Hepatocyte (in vitro differentiated cells): ENCODE data around the gene ABCA9. TPM values are rescaled to one million over a fixed set of nuclear protein-coding genes. Genes with fewer than 3 reads are reported as not detected.

Experiments used
- DNase-seq: peaks from one replicate; pipeline ENCODE4 v3.0.0-alpha.2; 2016; ENCODE audit warnings: low spot score
- H2AFZ ChIP-seq: fragments of 200-600 bp; sonication (generic); 2 replicates; pipeline ENCODE4 v1.6.0; 2016; ENCODE audit warnings: antibody characterized with exemption, mild to moderate bottlenecking
- H3K27ac ChIP-seq: fragments of 200-600 bp; sonication (generic); 2 replicates; pipeline ENCODE4 v1.5.1; 2016; ENCODE audit warnings: mild to moderate bottlenecking
- H3K27me3 ChIP-seq: fragments of 200-600 bp; sonication (generic); 2 replicates; pipeline ENCODE4 v1.6.1; 2016
- H3K36me3 ChIP-seq: fragments of 200-600 bp; sonication (generic); replicated peaks from 2 replicates; pipeline ENCODE4 v1.5.1; 2016; ENCODE audit warnings: low read depth; ENCODE audit not compliant: insufficient read depth
- H3K4me1 ChIP-seq: fragments of 200-600 bp; sonication (generic); 2 replicates; pipeline ENCODE4 v1.5.1; 2016; ENCODE audit warnings: mild to moderate bottlenecking, moderate library complexity; ENCODE audit not compliant: insufficient read depth
- H3K4me2 ChIP-seq: fragments of 200-600 bp; sonication (generic); 2 replicates; pipeline ENCODE4 v1.6.0; 2016
- H3K4me3 ChIP-seq: fragments of 200-600 bp; sonication (generic); 2 replicates; pipeline ENCODE4 v1.5.1; 2016; ENCODE audit warnings: mild to moderate bottlenecking
- H3K79me2 ChIP-seq: fragments of 200-600 bp; sonication (generic); 2 replicates; pipeline ENCODE4 v1.6.0; 2017; ENCODE audit warnings: mild to moderate bottlenecking
- H3K9me2 ChIP-seq: fragments of 200-600 bp; sonication (generic); replicated peaks from 2 replicates; pipeline ENCODE4 v1.6.0; 2017; ENCODE audit warnings: mild to moderate bottlenecking; ENCODE audit not compliant: insufficient read depth
- H3K9me3 ChIP-seq: fragments of 200-600 bp; sonication (generic); 2 replicates; pipeline ENCODE4 v1.5.1; 2016; ENCODE audit warnings: low read depth, mild to moderate bottlenecking
- H4K20me1 ChIP-seq: fragments of 200-600 bp; sonication (generic); 2 replicates; pipeline ENCODE4 v1.6.0; 2016; ENCODE audit warnings: mild to moderate bottlenecking; ENCODE audit not compliant: insufficient read depth, poor library complexity, severe bottlenecking
- EZH2 ChIP-seq: fragments of 200-600 bp; sonication (generic); IDR thresholded peaks from 2 replicates; pipeline ENCODE4 v1.6.1; 2016; ENCODE audit warnings: antibody characterized with exemption, mild to moderate bottlenecking, borderline replicate concordance
- EZH2phosphoT487 ChIP-seq: fragments of 200-600 bp; sonication (generic); IDR thresholded peaks from one replicate; pipeline ENCODE4 v1.6.1; 2018; ENCODE audit warnings: antibody characterized with exemption, mild to moderate bottlenecking, low read depth, moderate library complexity; ENCODE audit not compliant: unreplicated experiment, severe bottlenecking
- WGBS: methylation state at CpG from one replicate; pipeline ENCODE4 v1.1.6; 2016; ENCODE audit warnings: low lambda C conversion rate; ENCODE audit errors: missing lambda C conversion rate; 5-methylcytosine and 5-hydroxymethylcytosine counted together
- polyA plus RNA-seq: library from polyadenylated mRNA; unstranded; fragments of >200 nt; fragmentation: Nextera tagmentation; extraction: Ambion mirVana; gene quantifications from 2 replicates; pipeline ENCODE4 v1.2.1, GENCODE V29; 2016
- total RNA-seq: library from RNA; depleted of rRNA; stranded (reverse); fragments of >200 nt; gene quantifications from 2 replicates; pipeline ENCODE4 v1.2.3, GENCODE V29; 2014
- TF ChIP-seq, protein P1 (sequence below): fragments of 200-600 bp; sonication (generic); IDR thresholded peaks from 2 replicates; pipeline ENCODE4 v1.5.1; 2016; ENCODE audit warnings: antibody characterized with exemption, mild to moderate bottlenecking; ENCODE audit not compliant: poor library complexity

ABCA9 gene
- total and polyA plus RNA-seq, 2 experiments from 2014 or later: 0.34 to 0.60 TPM

DNA sequence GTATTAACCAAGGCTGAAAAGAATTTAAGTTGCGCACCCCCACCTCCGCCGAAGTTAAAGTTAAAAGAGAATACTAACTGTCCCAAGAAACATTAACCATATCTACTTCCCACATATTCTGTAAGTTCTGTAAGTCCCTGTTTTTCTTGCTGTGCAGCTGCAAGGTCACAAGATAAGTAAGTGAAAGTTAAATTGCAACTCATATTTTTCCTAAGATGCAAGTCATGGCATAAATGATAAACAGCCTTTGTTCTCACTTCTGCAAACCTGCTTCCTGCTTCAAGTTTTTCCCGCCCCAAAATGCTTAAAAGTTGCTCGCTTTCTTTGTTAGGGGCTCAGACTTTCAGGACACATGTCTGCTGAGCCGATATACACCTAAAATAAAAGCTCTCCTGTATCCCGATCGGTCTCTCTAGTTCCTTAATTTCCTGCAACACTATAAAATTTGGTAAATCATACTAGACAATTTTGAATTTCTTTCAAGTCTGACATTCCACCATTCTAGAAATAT lies 32.6 kb upstream of the ABCA9 start:
- Histone ChIP-seq H3K4me3 (no peak overlapping the region), H3K9me3 (no peaks in the 10 kb centered on the region)

DNA sequence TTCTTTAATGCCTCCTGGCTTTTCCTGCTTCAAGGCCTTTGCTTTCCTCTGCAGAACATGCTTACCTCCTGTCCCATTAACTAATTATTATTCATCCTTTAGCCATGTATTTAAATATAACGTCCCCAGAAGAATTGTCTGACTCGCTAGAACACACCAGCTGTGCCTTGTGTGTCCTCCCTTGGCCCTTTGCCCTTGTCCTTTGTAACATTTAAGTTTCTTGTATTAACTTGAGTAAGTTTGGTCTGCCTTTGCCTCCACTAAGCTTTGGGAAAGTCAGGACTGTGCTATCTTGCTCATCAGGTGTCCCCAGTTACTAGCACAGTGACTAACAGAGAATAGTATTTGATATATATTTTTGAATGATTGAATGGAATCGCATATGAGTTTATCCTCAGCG lies 29.6 kb upstream of the ABCA9 start:
- Histone ChIP-seq H3K9me3 (no peaks in the 10 kb centered on the region), H3K27me3 (no peaks in the 10 kb centered on the region), H2AFZ (no peak overlapping the region), H3K27ac (no peak overlapping the region), H3K79me2 (no peaks in the 10 kb centered on the region), H3K4me1 (peaks cover 5% of the 10 kb centered on the region), H3K4me3 (no peak overlapping the region), H4K20me1 (no peaks in the 10 kb centered on the region), H3K9me2 (no peaks in the 10 kb centered on the region), H3K36me3 (no peaks in the 10 kb centered on the region), H3K4me2 (no peak overlapping the region)
- WGBS: 91% methylated on average over 4 of the region's 4 CpGs
- no peak for TF ChIP-seq EZH2phosphoT487
- DNase-seq: no peak

More for the DNA sequence above, 32.6 kb upstream of the ABCA9 start:
- Histone ChIP-seq H3K79me2 (no peaks in the 10 kb centered on the region), H3K27ac (no peak overlapping the region), H2AFZ (no peak overlapping the region), H3K36me3 (no peaks in the 10 kb centered on the region), H3K27me3 (no peaks in the 10 kb centered on the region), H3K4me2 (peak overlapping the region; percentile 17), H3K4me1 (peaks cover 5% of the 10 kb centered on the region), H3K9me2 (no peaks in the 10 kb centered on the region), H4K20me1 (no peaks in the 10 kb centered on the region)
- WGBS: 80% methylated on average over 8 of the region's 8 CpGs
- TF ChIP-seq, protein P1, sequence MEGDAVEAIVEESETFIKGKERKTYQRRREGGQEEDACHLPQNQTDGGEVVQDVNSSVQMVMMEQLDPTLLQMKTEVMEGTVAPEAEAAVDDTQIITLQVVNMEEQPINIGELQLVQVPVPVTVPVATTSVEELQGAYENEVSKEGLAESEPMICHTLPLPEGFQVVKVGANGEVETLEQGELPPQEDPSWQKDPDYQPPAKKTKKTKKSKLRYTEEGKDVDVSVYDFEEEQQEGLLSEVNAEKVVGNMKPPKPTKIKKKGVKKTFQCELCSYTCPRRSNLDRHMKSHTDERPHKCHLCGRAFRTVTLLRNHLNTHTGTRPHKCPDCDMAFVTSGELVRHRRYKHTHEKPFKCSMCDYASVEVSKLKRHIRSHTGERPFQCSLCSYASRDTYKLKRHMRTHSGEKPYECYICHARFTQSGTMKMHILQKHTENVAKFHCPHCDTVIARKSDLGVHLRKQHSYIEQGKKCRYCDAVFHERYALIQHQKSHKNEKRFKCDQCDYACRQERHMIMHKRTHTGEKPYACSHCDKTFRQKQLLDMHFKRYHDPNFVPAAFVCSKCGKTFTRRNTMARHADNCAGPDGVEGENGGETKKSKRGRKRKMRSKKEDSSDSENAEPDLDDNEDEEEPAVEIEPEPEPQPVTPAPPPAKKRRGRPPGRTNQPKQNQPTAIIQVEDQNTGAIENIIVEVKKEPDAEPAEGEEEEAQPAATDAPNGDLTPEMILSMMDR: no peak
- TF ChIP-seq EZH2 (no peak), EZH2phosphoT487 (no peak)
- no peak for DNase-seq

DNA sequence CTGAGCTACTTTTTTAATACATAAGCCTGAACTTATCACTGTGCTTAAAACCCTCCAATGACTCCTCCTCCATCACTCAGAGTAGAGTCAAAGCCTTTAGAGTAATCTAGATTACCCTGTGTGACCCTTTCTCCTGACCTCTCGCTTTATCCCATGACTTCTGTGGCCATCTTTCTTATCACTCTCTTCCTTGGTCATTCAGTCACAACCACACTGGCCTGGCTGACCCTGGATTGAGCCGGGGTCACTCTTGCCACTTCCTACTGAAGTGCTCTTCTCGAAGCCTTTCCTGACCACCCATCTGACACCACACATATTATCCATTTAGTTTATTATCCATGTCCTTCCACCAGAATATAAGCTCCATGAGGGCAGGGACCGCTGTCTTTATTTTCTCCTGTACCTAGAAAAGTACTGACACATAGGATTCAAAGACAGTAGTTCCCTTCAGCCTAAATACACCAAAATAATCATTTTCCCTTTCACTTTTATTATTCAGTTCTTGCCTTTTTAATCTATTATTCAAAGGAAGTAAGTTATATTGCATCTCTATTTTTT lies 28.0 kb upstream of the ABCA9 start:
- 88% methylated on average over 4 of the region's 4 CpGs for WGBS
- Histone ChIP-seq H3K4me2 (no peak overlapping the region), H3K9me2 (no peaks in the 10 kb centered on the region), H3K27ac (no peak overlapping the region), H2AFZ (no peak overlapping the region), H4K20me1 (no peaks in the 10 kb centered on the region), H3K79me2 (no peaks in the 10 kb centered on the region), H3K9me3 (no peaks in the 10 kb centered on the region), H3K4me3 (no peak overlapping the region), H3K27me3 (no peaks in the 10 kb centered on the region), H3K4me1 (peaks cover 5% of the 10 kb centered on the region), H3K36me3 (no peaks in the 10 kb centered on the region)
- TF ChIP-seq EZH2 (no peak), EZH2phosphoT487 (no peak)
- TF ChIP-seq, protein P1: no peak
- no peak for DNase-seq

DNA sequence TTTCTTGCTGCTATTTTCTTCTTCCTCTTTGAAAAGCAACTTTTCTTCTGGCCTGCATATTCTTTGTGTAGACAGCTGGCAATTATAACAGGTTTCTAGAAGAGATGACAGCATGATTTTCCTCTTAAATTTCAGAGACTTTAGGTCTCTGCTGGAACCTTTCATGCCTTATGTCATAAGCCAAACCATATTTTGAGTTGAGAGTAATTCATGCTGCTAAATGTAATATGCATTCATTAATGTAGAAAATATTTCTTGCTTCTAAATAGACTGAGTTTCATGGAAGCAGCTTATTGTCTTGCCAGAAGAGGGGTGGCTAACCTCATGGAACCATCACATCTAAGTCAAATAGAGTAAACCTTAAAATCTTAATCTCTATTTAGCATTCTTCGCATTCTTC lies 25.9 kb upstream of the ABCA9 start:
- Histone ChIP-seq H2AFZ (no peak overlapping the region), H3K27ac (no peak overlapping the region), H3K36me3 (no peaks in the 10 kb centered on the region), H3K27me3 (no peaks in the 10 kb centered on the region), H3K9me2 (no peaks in the 10 kb centered on the region), H3K4me2 (no peak overlapping the region), H3K9me3 (no peaks in the 10 kb centered on the region), H3K4me3 (no peak overlapping the region), H4K20me1 (no peaks in the 10 kb centered on the region), H3K79me2 (no peaks in the 10 kb centered on the region), H3K4me1 (no peaks in the 10 kb centered on the region)
- no peak for DNase-seq
- TF ChIP-seq, protein P1: no peak
- TF ChIP-seq EZH2 (no peak), EZH2phosphoT487 (no peak)
- 97% methylated on average over 1 of the region's 1 CpG for WGBS
